NCI-H2081 treated with DMSO at 0.1 percent for 48 hours (cell line): ENCODE data around the gene GFOD1.

ENCODE experiments used
- DNase-seq: peaks from one replicate; lab custom pipeline; 2025; lab: John Stamatoyannopoulos, UW

The GFOD1 gene

DNA sequence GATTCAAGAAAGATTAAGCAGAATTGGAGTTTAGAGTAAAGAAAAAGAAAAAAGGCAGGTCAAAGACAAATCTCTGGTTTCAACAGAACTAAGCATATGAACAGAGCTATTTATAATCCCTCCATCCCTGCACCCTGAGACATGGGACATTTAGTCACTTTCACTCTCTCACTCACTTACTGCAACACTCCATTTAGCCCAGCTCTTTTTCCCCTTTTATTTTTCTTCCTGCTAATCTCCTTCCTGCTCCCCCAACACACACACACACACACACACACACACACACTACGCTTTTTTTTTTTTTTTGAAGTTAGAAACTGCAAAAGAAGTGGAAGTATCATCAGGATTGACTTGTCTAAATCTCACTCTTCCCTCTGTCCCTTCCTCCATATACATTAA lies 113.9 kb downstream of the GFOD1 start:
- no peak for DNase-seq

GRCh38 chr6:13372688-13373487 lies 114.5 kb downstream of the GFOD1 start:
- no peak for DNase-seq

DNA sequence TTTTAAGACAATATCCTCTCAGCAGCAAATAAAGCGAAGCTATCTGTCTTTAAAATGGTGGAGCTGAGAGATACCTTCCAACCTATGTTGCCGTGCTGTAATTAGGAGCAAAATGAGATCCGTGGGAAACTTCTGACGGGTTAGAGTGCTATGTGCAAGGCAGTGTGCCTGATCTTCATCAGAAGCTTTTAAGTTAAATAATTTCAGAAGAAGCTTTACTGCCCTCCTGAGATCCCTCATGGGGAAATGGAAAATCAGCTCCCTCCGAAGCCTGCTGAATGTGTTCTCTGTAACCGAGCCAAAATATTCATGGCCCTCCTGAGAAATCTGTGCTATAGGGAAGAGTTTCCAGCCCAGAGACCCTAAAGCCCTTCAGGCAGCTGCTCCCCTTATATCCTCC lies 115.3 kb downstream of the GFOD1 start:
- DNase-seq: no peak

GRCh38 chr6:13371421-13372072 lies 115.9 kb downstream of the GFOD1 start:
- DNase-seq: no peak

DNA sequence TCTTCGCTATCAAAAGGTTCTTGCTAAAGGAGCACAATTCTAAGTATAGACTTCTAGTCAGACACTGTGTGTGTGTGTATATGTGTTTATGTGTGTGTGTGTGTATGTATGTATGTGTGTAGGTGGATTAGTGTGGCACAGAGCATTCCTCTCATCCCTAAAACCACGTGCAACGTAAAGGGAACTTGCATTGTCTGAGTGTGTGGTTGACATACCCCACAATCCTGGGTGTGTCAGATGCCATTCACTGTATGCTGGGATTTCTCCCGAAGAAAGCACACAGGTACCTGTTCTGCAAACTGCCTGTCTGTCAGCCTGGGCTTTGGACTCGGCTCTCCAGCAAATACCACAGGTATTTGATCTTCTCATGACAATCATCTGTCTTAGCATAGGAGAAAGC lies 116.8 kb downstream of the GFOD1 start:
- no peak for DNase-seq

DNA sequence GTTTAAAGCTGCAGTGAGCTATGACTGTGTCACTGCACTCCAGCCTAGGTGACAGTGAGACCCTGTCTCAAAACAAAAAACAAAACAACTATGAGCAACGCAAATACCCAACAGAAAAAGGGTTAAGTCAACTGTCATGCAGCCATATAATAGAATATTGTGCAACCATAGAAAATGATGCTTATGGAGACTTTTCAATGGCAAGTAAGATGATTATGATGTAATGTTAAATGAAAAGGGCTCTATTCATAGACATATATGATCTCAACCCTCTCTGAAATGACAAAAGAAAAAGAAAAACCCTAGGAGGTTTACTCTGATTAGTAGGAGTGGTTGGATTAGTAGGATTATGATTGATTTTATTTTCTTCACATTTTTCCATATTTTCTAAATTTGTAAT lies 117.8 kb downstream of the GFOD1 start:
- no peak for DNase-seq

- no peak for DNase-seq
These were observed 118.7 kb downstream of the GFOD1 start for GRCh38 chr6:13368731-13369115.

- DNase-seq: no peak
These were observed 119.2 kb downstream of the GFOD1 start for GRCh38 chr6:13368079-13368730.

- DNase-seq: no peak
These were observed 120.0 kb downstream of the GFOD1 start for GRCh38 chr6:13367396-13367795.

DNA sequence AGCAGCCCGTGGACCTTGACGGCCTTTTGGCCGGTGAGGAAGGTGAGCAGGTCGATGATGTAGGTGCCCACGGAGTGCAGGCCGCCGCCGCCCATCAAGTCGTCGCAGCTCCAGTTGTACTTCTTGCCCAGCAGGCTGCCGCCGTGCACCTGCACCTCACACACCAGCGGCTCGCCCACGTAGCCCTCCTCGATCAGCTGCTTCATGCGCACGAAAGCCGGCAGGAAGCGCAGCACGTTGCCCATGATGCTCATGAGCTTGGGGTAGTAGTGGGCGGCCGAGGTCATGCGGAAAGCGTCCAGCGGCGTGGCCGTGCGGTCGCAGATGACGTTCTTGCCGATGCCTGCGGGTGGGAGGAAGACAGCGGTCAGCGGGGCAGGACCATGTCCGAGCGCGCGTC lies 122.1 kb downstream of the GFOD1 start:
- no peak for DNase-seq

DNA sequence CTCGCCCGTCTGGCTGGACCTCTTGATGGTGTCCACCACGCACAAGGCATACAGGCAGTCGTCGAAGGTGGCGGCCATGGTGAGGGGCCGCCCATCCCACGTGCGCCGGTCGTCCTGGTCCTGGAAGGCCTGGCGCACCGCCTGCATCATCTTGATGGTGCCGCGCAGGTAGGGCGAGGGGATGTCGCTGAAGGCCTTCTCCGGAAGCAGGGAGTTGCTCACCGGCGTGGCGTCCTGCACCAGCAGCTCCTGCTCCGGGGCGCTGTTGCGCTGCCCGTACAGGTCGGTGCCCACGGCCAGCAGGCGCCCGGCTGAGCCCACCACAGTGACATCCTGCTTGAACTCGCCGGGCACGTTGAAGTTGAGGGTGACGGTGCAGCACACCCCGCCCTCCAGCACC lies 122.6 kb downstream of the GFOD1 start:
- no peak for DNase-seq

DNA sequence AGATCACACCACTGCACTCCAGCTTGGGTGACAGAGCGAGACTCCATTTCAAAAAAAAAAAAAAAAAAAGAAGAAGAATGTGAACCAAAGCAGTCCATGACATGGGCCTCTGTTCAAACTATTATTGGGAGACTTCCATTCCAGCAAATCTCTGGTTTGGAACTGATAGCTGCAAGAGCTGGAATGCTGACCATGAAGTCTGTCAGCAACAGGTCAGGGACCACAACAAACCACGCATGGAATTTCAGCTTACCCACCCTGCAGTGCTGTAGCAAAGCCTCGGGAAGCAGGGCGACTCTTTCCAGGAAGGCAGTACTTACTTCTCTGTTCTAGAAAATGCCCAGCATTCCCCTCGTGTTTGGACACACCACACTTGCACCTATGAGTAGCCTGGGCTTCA lies 125.0 kb downstream of the GFOD1 start:
- no peak for DNase-seq

GRCh38 chr6:13360671-13361540 lies 126.5 kb downstream of the GFOD1 start:
- DNase-seq: no peak

DNA sequence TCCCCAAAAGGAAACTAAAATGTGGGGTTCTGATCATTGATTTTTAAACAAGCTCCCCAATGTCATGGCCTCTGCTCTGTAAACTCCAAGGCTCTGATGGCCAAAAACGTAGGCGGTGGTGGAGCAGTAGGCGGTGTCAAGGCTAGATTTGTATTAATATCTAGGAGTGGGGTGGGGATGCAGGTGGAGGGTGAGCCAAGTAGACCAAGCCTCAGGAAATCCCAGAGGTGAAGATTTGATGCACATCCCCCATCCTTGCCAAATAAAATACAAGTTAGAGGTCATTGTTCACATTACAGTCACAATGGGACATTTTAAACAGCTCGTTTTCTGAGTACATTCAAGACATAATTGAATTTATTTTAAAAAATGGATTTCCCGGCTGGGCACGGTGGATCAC lies 128.1 kb downstream of the GFOD1 start:
- no peak for DNase-seq

GRCh38 chr6:13358511-13358910 lies 128.9 kb downstream of the GFOD1 start:
- no peak for DNase-seq

DNA sequence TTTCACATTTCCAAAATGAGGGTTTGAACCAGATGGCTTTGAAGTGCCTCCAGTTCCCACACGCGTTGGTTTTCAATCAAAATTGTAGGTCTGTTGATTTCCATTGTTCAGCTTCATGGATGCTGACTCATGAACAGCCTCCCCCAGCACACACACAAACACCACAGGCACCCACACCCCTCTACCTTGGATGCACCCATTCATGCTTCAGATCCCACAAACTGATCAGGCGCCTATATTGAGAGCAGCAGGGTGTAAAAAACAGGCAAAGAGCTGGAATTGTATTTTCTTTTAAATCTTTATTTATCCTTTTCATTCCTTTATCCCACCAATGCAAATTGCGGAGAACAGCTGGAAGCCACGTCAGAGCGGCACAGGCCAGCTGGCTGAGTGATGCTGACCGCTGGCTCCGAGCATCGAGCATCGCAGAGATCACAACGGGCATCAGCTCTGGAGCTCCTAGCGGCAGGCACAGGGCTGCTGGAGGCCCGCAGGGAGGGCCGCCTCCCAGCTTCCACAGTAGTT lies 129.8 kb downstream of the GFOD1 start:
- DNase-seq: no peak

- DNase-seq: no peak
These were observed 131.2 kb downstream of the GFOD1 start for GRCh38 chr6:13355999-13356785.

- DNase-seq: no peak
These were observed 132.1 kb downstream of the GFOD1 start for GRCh38 chr6:13355043-13355945.

DNA sequence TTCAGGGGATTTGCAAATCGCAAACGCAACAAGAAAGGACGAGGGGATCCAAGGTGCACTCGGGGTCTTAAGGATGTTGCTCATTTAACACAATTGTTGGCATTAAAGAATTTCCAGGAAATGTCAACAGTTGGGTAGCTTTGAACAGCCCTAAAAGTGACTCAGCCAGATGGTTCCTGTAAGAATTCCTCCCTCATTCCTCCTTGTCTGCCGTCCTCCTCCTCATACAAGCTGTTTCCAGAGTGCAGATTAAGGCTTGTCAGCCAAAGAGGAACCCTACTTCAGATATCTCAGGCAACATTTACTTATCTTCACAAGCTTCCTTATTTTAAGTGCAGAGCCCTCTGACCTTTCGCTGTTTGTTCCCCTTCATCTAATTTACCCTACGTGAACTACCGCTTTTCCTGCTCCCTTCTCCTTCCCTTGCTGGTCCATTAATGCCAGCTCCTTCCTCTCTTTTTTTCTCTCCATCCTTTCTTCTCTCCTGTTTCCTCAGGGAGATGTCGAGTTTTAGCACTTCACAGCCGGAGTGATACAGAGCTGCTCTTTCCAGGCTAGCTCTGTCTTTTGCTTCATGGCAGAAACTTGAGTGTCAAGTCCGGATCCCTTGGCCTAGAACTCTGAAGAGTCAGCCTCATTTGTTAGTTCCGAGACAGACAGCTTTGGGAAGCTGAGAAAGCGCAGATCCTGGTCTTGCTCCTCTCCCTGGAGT lies 132.9 kb downstream of the GFOD1 start:
- DNase-seq: no peak

DNA sequence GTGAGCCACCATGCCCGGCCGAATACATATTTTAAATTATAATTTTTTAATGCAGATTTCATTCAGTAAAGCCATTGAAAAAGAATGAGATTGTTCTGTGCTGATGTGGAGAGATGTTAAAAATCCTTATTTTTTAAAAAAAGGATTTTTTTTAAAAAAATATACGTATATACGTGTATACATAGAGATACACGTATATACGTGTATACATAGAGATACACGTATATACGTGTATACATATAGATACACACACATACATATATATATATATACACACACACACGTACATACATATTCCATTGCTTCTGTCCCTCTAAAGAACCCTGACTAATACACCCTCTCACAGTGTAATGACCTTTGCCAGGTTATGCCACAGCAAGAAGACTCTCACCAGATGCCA lies 135.2 kb downstream of the GFOD1 start:
- DNase-seq: no peak
